HepG2 (cell line): ENCODE measurements around the gene GNAL. TPM values are rescaled to one million over a fixed set of nuclear protein-coding genes. Genes with fewer than 3 reads are reported as not detected.

Experiments
- ATAC-seq: fragments of 200-7000 bp; cut with Tn5 transposase; 3 replicates; pipeline ENCODE4 v1.9.1; 2020; ENCODE audit warnings: mild to moderate bottlenecking, moderate library complexity
- BruUV-seq: library from RNA; stranded (reverse); fragments of 400-500 nt; replicated peaks from 2 replicates; lab custom pipeline; 2021; lab: Mats Ljungman, UMichigan
- CTCF ChIA-PET: fragments of 300-600 bp; formaldehyde crosslinking; extraction: SDS; loops from one replicate; lab custom pipeline; 2021; ENCODE audit warnings: low total read pairs, inconsistent platforms, low intra/inter-chr PET ratio; lab: Yijun Ruan, JAX
- POLR2A ChIA-PET: fragments of 350-600 bp; sonication (Branson Sonifier 250); formaldehyde crosslinking; loops from one replicate; lab custom pipeline; 2020; ENCODE audit warnings: antibody characterized with exemption, inconsistent platforms; lab: Yijun Ruan, JAX
- DNase-seq: peaks from one replicate; pipeline ENCODE4 v3.0.0-alpha.2; 2015; ENCODE audit warnings: low spot score
- FAIRE-seq: peaks from 3 replicates; lab custom pipeline; 2011; peaks lifted over from hg19 to GRCh38; lab: Jason Lieb, UNC
- H2AFZ ChIP-seq: one replicate; pipeline ENCODE4 v1.6.1; 2011; ENCODE audit warnings: low read length, inconsistent platforms
- H3K27ac ChIP-seq: fragments of 300-600 bp; 3 replicates; pipeline ENCODE4 v1.8.0; 2011; ENCODE audit warnings: mixed run types, mild to moderate bottlenecking, mixed read lengths, low read length, inconsistent platforms; ENCODE audit not compliant: insufficient read depth; ENCODE audit errors: extremely low read length
- H3K27me3 ChIP-seq, 2 experiments: fragments of 200-600 bp in 1 of 2; 2 replicates in 1 of 2; 3 replicates in 1 of 2; pipeline versions ENCODE4 v1.6.0 to v1.8.0; 2011; ENCODE audit warnings: low read length in 2 of 2, mild to moderate bottlenecking in 2 of 2, moderate library complexity in 2 of 2, inconsistent platforms in 1 of 2; ENCODE audit not compliant: insufficient read depth in 2 of 2, control insufficient read depth in 1 of 2
- H3K36me3 ChIP-seq, 2 experiments: fragments of 200-600 bp in 1 of 2; replicated peaks in 1 of 2; 2 replicates in 1 of 2; 3 replicates in 1 of 2; pipeline versions ENCODE4 v1.5.1 to v1.8.0; 2011; ENCODE audit warnings: low read length in 2 of 2, inconsistent platforms in 1 of 2; ENCODE audit not compliant: insufficient read depth in 2 of 2, control insufficient read depth in 1 of 2
- H3K4me1 ChIP-seq: 2 replicates; pipeline ENCODE4 v1.5.1; 2012; ENCODE audit warnings: low read length, inconsistent platforms; ENCODE audit not compliant: insufficient read depth
- H3K4me2 ChIP-seq: 2 replicates; pipeline ENCODE4 v1.6.0; 2011; ENCODE audit warnings: low read depth, low read length, inconsistent platforms
- H3K4me3 ChIP-seq, 3 experiments: fragments of 200-600 bp in 1 of 3; sonication (generic), shearing (Covaris generic) in 1 of 3; replicated peaks in 1 of 3; 2 replicates each; pipeline ENCODE4 v1.5.1; 2011 to 2016; ENCODE audit warnings: low read length in 3 of 3, inconsistent platforms in 2 of 3, low read depth in 2 of 3, mild to moderate bottlenecking in 2 of 3, control low read depth in 1 of 3, mixed read lengths in 1 of 3; ENCODE audit not compliant: insufficient read depth in 1 of 3
- H3K79me2 ChIP-seq: one replicate; pipeline ENCODE4 v1.6.1; 2011; ENCODE audit warnings: low read length, inconsistent platforms; ENCODE audit not compliant: insufficient read depth
- H3K9ac ChIP-seq: 2 replicates; pipeline ENCODE4 v1.6.0; 2011; ENCODE audit warnings: mild to moderate bottlenecking, low read depth, low read length, inconsistent platforms; ENCODE audit not compliant: insufficient read depth
- H3K9me3 ChIP-seq: 2 replicates; pipeline ENCODE4 v1.5.1; 2012; ENCODE audit warnings: mild to moderate bottlenecking, low read length
- H4K20me1 ChIP-seq: 2 replicates; pipeline ENCODE4 v1.6.0; 2011; ENCODE audit warnings: inconsistent platforms, mild to moderate bottlenecking, low read length, moderate library complexity; ENCODE audit not compliant: insufficient read depth
- ARID4A ChIP-seq: sonication (generic); formaldehyde crosslinking; IDR thresholded peaks from 2 replicates; pipeline ENCODE4 v1.5.0; 2020; ENCODE audit warnings: mild to moderate bottlenecking, missing genetic modification reagents, borderline replicate concordance
- BRF2 ChIP-seq: sonication (generic); formaldehyde crosslinking; IDR thresholded peaks from 2 replicates; pipeline ENCODE4 v1.8.1; 2022; ENCODE audit warnings: mild to moderate bottlenecking, missing genetic modification reagents
- CEBPG ChIP-seq: IDR thresholded peaks from 2 replicates; pipeline ENCODE4 v1.6.1; 2016
- MAX ChIP-seq: IDR thresholded peaks from 2 replicates; pipeline ENCODE4 v1.6.1; 2012; ENCODE audit warnings: inconsistent platforms
- NONO ChIP-seq, 2 experiments: fragments of 450-650 bp in 1 of 2; sonication (generic) in 1 of 2; formaldehyde crosslinking in 1 of 2; IDR thresholded peaks in 1 of 2; conservative IDR thresholded peaks in 1 of 2; 2 replicates each; pipeline versions ENCODE4 v1.6.1 to v1.8.0; 2017 to 2022; ENCODE audit warnings: mild to moderate bottlenecking in 1 of 2, missing genetic modification reagents in 1 of 2, moderate library complexity in 1 of 2
- SIX1 ChIP-seq: sonication (generic); formaldehyde crosslinking; IDR thresholded peaks from 2 replicates; pipeline ENCODE4 v1.4.0; 2020; ENCODE audit warnings: missing genetic modification reagents, borderline replicate concordance
- ZNF775 ChIP-seq: sonication (generic); formaldehyde crosslinking; IDR thresholded peaks from 2 replicates; pipeline ENCODE4 v1.4.0; 2020; ENCODE audit warnings: missing genetic modification reagents, mild to moderate bottlenecking, moderate library complexity, borderline replicate concordance
- WGBS: methylation state at CpG from one replicate; pipeline ENCODE4 v1.1.6; 2017; ENCODE audit warnings: low lambda C conversion rate; 5-methylcytosine and 5-hydroxymethylcytosine counted together
- in situ Hi-C: cut with HindIII; loops from 2 replicates; pipeline ENCODE4 v1.10.0; 2017; ENCODE audit warnings: low pct_unique_long_range_greater_than_20kb; ENCODE audit not compliant: extremely low pct_ligation_motif_present
- intact Hi-C: fragments of 100-400 bp; cut with micrococcal nuclease; formaldehyde crosslinking; loops from one replicate; pipeline ENCODE4 v1.10.0; 2022; ENCODE audit not compliant: unreplicated experiment
- polyA plus RNA-seq, 8 experiments: library from polyadenylated mRNA; depleted of rRNA in 3 of 8; stranded (reverse) in 7 of 8; unstranded in 1 of 8; fragments of >200 nt; fragmentation: Illumina TruSeq in 4 of 8; extraction: Trizol in 4 of 8; gene quantifications; 2 replicates each; pipeline versions ENCODE4 v1.2.1 to v1.2.3, GENCODE V29; 2011 to 2016; ENCODE audit warnings: low read depth in 4 of 8, missing spikeins in 1 of 8, mixed read lengths in 1 of 8; ENCODE audit not compliant: insufficient read depth in 1 of 8
- total RNA-seq, 5 experiments: library from RNA; depleted of rRNA; stranded (reverse); fragments of >200 nt; fragmentation: Illumina TruSeq; extraction: Trizol; gene quantifications; 2 replicates each; pipeline ENCODE4 v1.2.3, GENCODE V29; 2016; ENCODE audit warnings: low read depth in 1 of 5
- TF ChIP-seq, protein P1 (sequence below): sonication (generic); formaldehyde crosslinking; IDR thresholded peaks from 2 replicates; pipeline ENCODE4 v1.4.0; 2020; ENCODE audit warnings: missing genetic modification reagents

The GNAL gene
- total and polyA plus RNA-seq, 2 of the 13 experiments (the other 11 are each of a cell fraction or from before 2014, with no cell fraction given), result 0.87 to 1.4 TPM

- ChIA-PET POLR2A (no interaction called here), CTCF (interaction anchor here (0.9 to 1.1 kb wide), 3 partner anchors 73 to 383 kb away, joined by 3 to 6 read pairs (median 4); no protein-coding TSS in a partner anchor)
- Histone ChIP-seq H2AFZ (no peak overlapping the region), H3K9me3 (no peaks in the 10 kb centered on the region), H3K4me3 (no peak overlapping the region), H3K79me2 (no peaks in the 10 kb centered on the region), H3K4me2 (no peak overlapping the region), H4K20me1 (no peaks in the 10 kb centered on the region), H3K27ac (no peak overlapping the region), H3K27me3 (peaks cover 6 to 35% of the 10 kb centered on the region in 2 experiments; a peak in 4 of 5 replicates), H3K9ac (no peak overlapping the region), H3K36me3 (no peaks in the 10 kb centered on the region), H3K4me1 (no peaks in the 10 kb centered on the region)
- FAIRE-seq (no peak), DNase-seq (no peak), ATAC-seq (no peak; the same call in 2 of the 3 replicates)
- TF ChIP-seq, protein P1, sequence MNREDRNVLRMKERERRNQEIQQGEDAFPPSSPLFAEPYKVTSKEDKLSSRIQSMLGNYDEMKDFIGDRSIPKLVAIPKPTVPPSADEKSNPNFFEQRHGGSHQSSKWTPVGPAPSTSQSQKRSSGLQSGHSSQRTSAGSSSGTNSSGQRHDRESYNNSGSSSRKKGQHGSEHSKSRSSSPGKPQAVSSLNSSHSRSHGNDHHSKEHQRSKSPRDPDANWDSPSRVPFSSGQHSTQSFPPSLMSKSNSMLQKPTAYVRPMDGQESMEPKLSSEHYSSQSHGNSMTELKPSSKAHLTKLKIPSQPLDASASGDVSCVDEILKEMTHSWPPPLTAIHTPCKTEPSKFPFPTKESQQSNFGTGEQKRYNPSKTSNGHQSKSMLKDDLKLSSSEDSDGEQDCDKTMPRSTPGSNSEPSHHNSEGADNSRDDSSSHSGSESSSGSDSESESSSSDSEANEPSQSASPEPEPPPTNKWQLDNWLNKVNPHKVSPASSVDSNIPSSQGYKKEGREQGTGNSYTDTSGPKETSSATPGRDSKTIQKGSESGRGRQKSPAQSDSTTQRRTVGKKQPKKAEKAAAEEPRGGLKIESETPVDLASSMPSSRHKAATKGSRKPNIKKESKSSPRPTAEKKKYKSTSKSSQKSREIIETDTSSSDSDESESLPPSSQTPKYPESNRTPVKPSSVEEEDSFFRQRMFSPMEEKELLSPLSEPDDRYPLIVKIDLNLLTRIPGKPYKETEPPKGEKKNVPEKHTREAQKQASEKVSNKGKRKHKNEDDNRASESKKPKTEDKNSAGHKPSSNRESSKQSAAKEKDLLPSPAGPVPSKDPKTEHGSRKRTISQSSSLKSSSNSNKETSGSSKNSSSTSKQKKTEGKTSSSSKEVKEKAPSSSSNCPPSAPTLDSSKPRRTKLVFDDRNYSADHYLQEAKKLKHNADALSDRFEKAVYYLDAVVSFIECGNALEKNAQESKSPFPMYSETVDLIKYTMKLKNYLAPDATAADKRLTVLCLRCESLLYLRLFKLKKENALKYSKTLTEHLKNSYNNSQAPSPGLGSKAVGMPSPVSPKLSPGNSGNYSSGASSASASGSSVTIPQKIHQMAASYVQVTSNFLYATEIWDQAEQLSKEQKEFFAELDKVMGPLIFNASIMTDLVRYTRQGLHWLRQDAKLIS (CRISPR knock-in tag), result no peak
- TF ChIP-seq MAX (no peak), ZNF775 (CRISPR knock-in tag) (no peak), CEBPG (CRISPR knock-in tag) (no peak), SIX1 (CRISPR knock-in tag) (no peak), ARID4A (CRISPR knock-in tag) (no peak), BRF2 (CRISPR knock-in tag) (no peak), NONO (IDR thresholded peaks at IDR 0.05) (no peak), NONO (CRISPR knock-in tag; conservative IDR thresholded peaks at IDR 0.05) (no peak)
- in situ Hi-C loops, result loop anchor here (10.0 kb wide), 2 partner anchors 69 to 389 kb away; no protein-coding TSS in a partner anchor
- BruUV-seq, result no TSS peak
- WGBS, result 54% methylated on average over 5 of the region's 5 CpGs
- intact Hi-C loops, result loop anchor here (10.0 kb wide), 1 partner anchor 89 kb away; no protein-coding TSS in a partner anchor
Observed at GRCh38 chr18:11655606-11655932, 33.5 kb upstream of the GNAL start.
